H9 (cell line): Measurements from ENCODE around the gene KRT1. TPM values are rescaled to one million over a fixed set of nuclear protein-coding genes. Genes with fewer than 3 reads are reported as not detected.

ENCODE experiments used
- DNase-seq: peaks from one replicate; pipeline ENCODE4 v3.0.0-alpha.2; 2017
- H2AFZ ChIP-seq: one replicate; pipeline ENCODE4 v1.6.1; 2013; ENCODE audit warnings: mild to moderate bottlenecking, low read length, control low read depth, moderate library complexity
- H2AK5ac ChIP-seq: 2 replicates; pipeline ENCODE4 v1.6.1; 2013; ENCODE audit warnings: low read length, control low read depth, mixed read lengths; ENCODE audit not compliant: insufficient read length
- H2BK120ac ChIP-seq: one replicate; pipeline ENCODE4 v1.6.1; 2013; ENCODE audit warnings: low read depth, mild to moderate bottlenecking, low read length, control low read depth, inconsistent platforms; ENCODE audit not compliant: poor library complexity, severe bottlenecking
- H2BK12ac ChIP-seq: 2 replicates; pipeline ENCODE4 v1.6.1; 2013; ENCODE audit warnings: low read length, control low read depth, mixed read lengths, low read depth; ENCODE audit not compliant: insufficient read length
- H2BK15ac ChIP-seq: 2 replicates; pipeline ENCODE4 v1.6.1; 2013; ENCODE audit warnings: low read depth, low read length, control low read depth
- H2BK20ac ChIP-seq: one replicate; pipeline ENCODE4 v1.6.1; 2013; ENCODE audit warnings: low read depth, mild to moderate bottlenecking, low read length, control low read depth, inconsistent platforms; ENCODE audit not compliant: poor library complexity, severe bottlenecking
- H2BK5ac ChIP-seq: 2 replicates; pipeline ENCODE4 v1.6.1; 2013; ENCODE audit warnings: low read length, control low read depth, mixed read lengths; ENCODE audit not compliant: insufficient read length
- H3K14ac ChIP-seq: 2 replicates; pipeline ENCODE4 v1.6.1; 2013; ENCODE audit warnings: low read length, control low read depth; ENCODE audit not compliant: insufficient read depth
- H3K18ac ChIP-seq: 2 replicates; pipeline ENCODE4 v1.6.1; 2013; ENCODE audit warnings: low read depth, mild to moderate bottlenecking, mixed read lengths, low read length, control low read depth; ENCODE audit not compliant: insufficient read length
- H3K23ac ChIP-seq: 2 replicates; pipeline ENCODE4 v1.6.1; 2013; ENCODE audit warnings: low read length, control low read depth, mixed read lengths, low read depth; ENCODE audit not compliant: insufficient read length
- H3K23me2 ChIP-seq: 2 replicates; pipeline ENCODE4 v1.6.1; 2013; ENCODE audit warnings: low read depth, mild to moderate bottlenecking, mixed read lengths, low read length, control low read depth; ENCODE audit not compliant: insufficient read length, poor library complexity, severe bottlenecking
- H3K27ac ChIP-seq: 2 replicates; pipeline ENCODE4 v1.5.1; 2013; ENCODE audit warnings: low read length, control low read depth, mixed read lengths, low read depth; ENCODE audit not compliant: insufficient read length
- H3K27me3 ChIP-seq: 2 replicates; pipeline ENCODE4 v1.6.1; 2013; ENCODE audit warnings: low read length, control low read depth, inconsistent platforms; ENCODE audit not compliant: insufficient read depth
- H3K4ac ChIP-seq: 2 replicates; pipeline ENCODE4 v1.6.1; 2013; ENCODE audit warnings: low read depth, mild to moderate bottlenecking, control low read depth, inconsistent platforms, low read length, moderate library complexity
- H3K4me1 ChIP-seq: 2 replicates; pipeline ENCODE4 v1.6.1; 2013; ENCODE audit warnings: low read length, control low read depth, inconsistent platforms; ENCODE audit not compliant: insufficient read depth
- H3K4me2 ChIP-seq: 2 replicates; pipeline ENCODE4 v1.6.1; 2013; ENCODE audit warnings: low read length, control low read depth, mixed read lengths; ENCODE audit not compliant: insufficient read length, insufficient read depth
- H3K56ac ChIP-seq: 2 replicates; pipeline ENCODE4 v1.6.1; 2013; ENCODE audit warnings: low read depth, mild to moderate bottlenecking, mixed read lengths, low read length, control low read depth; ENCODE audit not compliant: insufficient read length
- H3K79me1 ChIP-seq: 2 replicates; pipeline ENCODE4 v1.6.1; 2013; ENCODE audit warnings: low read depth, mild to moderate bottlenecking, moderate library complexity, low read length, control low read depth, inconsistent platforms; ENCODE audit not compliant: insufficient read depth, poor library complexity, severe bottlenecking
- H3K79me2 ChIP-seq: 2 replicates; pipeline ENCODE4 v1.6.1; 2013; ENCODE audit warnings: low read length, control low read depth, inconsistent platforms; ENCODE audit not compliant: insufficient read depth
- H3K9ac ChIP-seq: 2 replicates; pipeline ENCODE4 v1.6.1; 2013; ENCODE audit warnings: low read length, control low read depth, mixed read lengths; ENCODE audit not compliant: insufficient read length; ENCODE audit errors: extremely low read depth
- H3K9me3 ChIP-seq: one replicate; pipeline ENCODE4 v1.6.1; 2013; ENCODE audit warnings: low read depth, low read length, inconsistent platforms; ENCODE audit not compliant: control insufficient read depth
- H3T11ph ChIP-seq: one replicate; pipeline ENCODE4 v1.6.1; 2013; ENCODE audit warnings: mild to moderate bottlenecking, low read length, control low read depth, inconsistent platforms
- H4K20me1 ChIP-seq: one replicate; pipeline ENCODE4 v1.6.1; 2013; ENCODE audit not compliant: control insufficient read depth, insufficient read length, insufficient read depth
- H4K5ac ChIP-seq: 2 replicates; pipeline ENCODE4 v1.6.1; 2013; ENCODE audit warnings: low read depth, mild to moderate bottlenecking, mixed read lengths, low read length, control low read depth; ENCODE audit not compliant: insufficient read length
- H4K8ac ChIP-seq: replicated peaks from 2 replicates; pipeline ENCODE4 v1.6.1; 2013; ENCODE audit warnings: low read length, control low read depth, mixed read lengths, low read depth; ENCODE audit not compliant: insufficient read length
- H4K91ac ChIP-seq: 2 replicates; pipeline ENCODE4 v1.6.1; 2013; ENCODE audit warnings: low read depth, mild to moderate bottlenecking, moderate library complexity, mixed read lengths, low read length, control low read depth; ENCODE audit not compliant: insufficient read length
- H3K27ac Mint-ChIP-seq, 3 experiments: 2 replicates in 2 of 3; 3 replicates in 1 of 3; pipeline ENCODE4 v1.8.0; 2020 to 2021; ENCODE audit warnings: mixed read lengths in 3 of 3, mild to moderate bottlenecking in 1 of 3, moderate library complexity in 1 of 3
- H3K27me3 Mint-ChIP-seq: 2 replicates; pipeline ENCODE4 v1.8.0; 2021; ENCODE audit warnings: low read depth, mild to moderate bottlenecking, moderate library complexity, mixed read lengths
- H3K36me3 Mint-ChIP-seq, 3 experiments: 2 replicates in 2 of 3; 3 replicates in 1 of 3; pipeline ENCODE4 v1.8.0; 2020 to 2021; ENCODE audit warnings: low read depth in 3 of 3, mixed read lengths in 3 of 3; ENCODE audit not compliant: insufficient read depth in 1 of 3
- H3K4me1 Mint-ChIP-seq, 2 experiments: 2 replicates each; pipeline ENCODE4 v1.8.0; 2020; ENCODE audit warnings: mixed read lengths in 2 of 2
- H3K4me3 Mint-ChIP-seq, 2 experiments: 2 replicates in 1 of 2; 3 replicates in 1 of 2; pipeline ENCODE4 v1.8.0; 2020 to 2021; ENCODE audit warnings: mild to moderate bottlenecking in 2 of 2, mixed read lengths in 2 of 2, moderate library complexity in 1 of 2
- H3K9me3 Mint-ChIP-seq, 2 experiments: 2 replicates in 1 of 2; 3 replicates in 1 of 2; pipeline ENCODE4 v1.8.0; 2020; ENCODE audit warnings: mild to moderate bottlenecking in 2 of 2, mixed read lengths in 2 of 2, moderate library complexity in 1 of 2
- CTCF ChIP-seq: fragments of 200-600 bp; sonication (generic); conservative IDR thresholded peaks from 3 replicates; pipeline ENCODE4 v1.8.0; 2021; ENCODE audit warnings: antibody characterized with exemption, mild to moderate bottlenecking
- WGBS: extraction: QIAGEN DNeasy Blood & Tissue Kit; methylation state at CpG from one replicate; pipeline ENCODE4 v1.1.7; 2013; ENCODE audit warnings: missing lambda C conversion rate, low lambda C conversion rate, mixed read lengths; ENCODE audit not compliant: insufficient read length; ENCODE audit errors: extremely low coverage; 5-methylcytosine and 5-hydroxymethylcytosine counted together
- total RNA-seq: library from RNA; stranded (reverse); gene quantifications from 2 replicates; pipeline ENCODE4 v1.2.1, GENCODE V29; 2021

KRT1 gene
- total RNA-seq, 1 experiment from 2014 or later = not detected

GRCh38 chr12:52696588-52696987, 16.4 kb upstream of the KRT1 start:
- Histone ChIP-seq H3K4ac (no peak overlapping the region), H3K79me1 (no peaks in the 10 kb centered on the region), H3K79me2 (no peaks in the 10 kb centered on the region), H3K9me3 (no peaks in the 10 kb centered on the region), H2AK5ac (no peak overlapping the region), H4K20me1 (no peaks in the 10 kb centered on the region), H3K23ac (no peak overlapping the region), H3K9ac (no peak overlapping the region), H3K18ac (no peak overlapping the region), H2BK120ac (no peak overlapping the region), H4K91ac (no peak overlapping the region), H4K5ac (no peak overlapping the region), H2BK15ac (no peak overlapping the region), H3T11ph (no peak overlapping the region), H3K23me2 (no peaks in the 10 kb centered on the region), H2AFZ (no peak overlapping the region), H2BK5ac (no peak overlapping the region), H3K4me2 (no peak overlapping the region), H3K27me3 (no peaks in the 10 kb centered on the region; the same call in 1 of the 2 replicates), H4K8ac (no peak overlapping the region), H2BK12ac (no peak overlapping the region), H3K27ac (no peak overlapping the region), H3K4me1 (no peaks in the 10 kb centered on the region), H2BK20ac (no peak overlapping the region), H3K14ac (no peak overlapping the region), H3K56ac (no peak overlapping the region)
- no peak for TF ChIP-seq CTCF
- H3K4me1 Mint-ChIP-seq = peaks cover 15% of the 10 kb centered on the region in 2 experiments
- no peak for DNase-seq
- H3K27me3 Mint-ChIP-seq = peaks cover 33% of the 10 kb centered on the region
- no peak overlapping the region for H3K4me3 Mint-ChIP-seq
- H3K27ac Mint-ChIP-seq = no peak overlapping the region
- H3K9me3 Mint-ChIP-seq = no peaks in the 10 kb centered on the region
- no CpG with 5 or more reads among the region's 3 CpGs for WGBS
- H3K36me3 Mint-ChIP-seq = no peaks in the 10 kb centered on the region
